SK-N-SH (cell line): Measurements from ENCODE around the gene SLC66A2. TPM values are rescaled to one million over a fixed set of nuclear protein-coding genes. Genes with fewer than 3 reads are reported as not detected.

Experiments used
- CTCF ChIA-PET: fragments of 300-600, 350-600 bp; formaldehyde crosslinking; extraction: SDS; loops from one replicate; lab custom pipeline; 2021; lab: Yijun Ruan, JAX
- POLR2A ChIA-PET: fragments of 350-600 bp; sonication (Branson Sonifier 250); formaldehyde crosslinking; extraction: SDS; loops from one replicate; lab custom pipeline; 2020; ENCODE audit warnings: antibody characterized with exemption, inconsistent platforms; lab: Yijun Ruan, JAX
- DNase-seq: peaks from one replicate; pipeline ENCODE4 v3.0.0; 2012
- H2AFZ ChIP-seq: fragments of 200-600 bp; sonication (generic); 2 replicates; pipeline ENCODE4 v1.8.1; 2016; ENCODE audit warnings: antibody characterized with exemption, mild to moderate bottlenecking, low read depth
- H3F3A ChIP-seq: fragments of 200-600 bp; sonication (generic); replicated peaks from 2 replicates; pipeline ENCODE3; 2016; ENCODE audit warnings: antibody characterized with exemption, mild to moderate bottlenecking; ENCODE audit not compliant: insufficient read depth
- H3K27ac ChIP-seq, 2 experiments: fragments of 200-500 bp in 1 of 2; fragments of 200-600 bp in 1 of 2; sonication (Bioruptor generic) in 1 of 2; sonication (generic), shearing (Covaris generic) in 1 of 2; 2 replicates each; pipeline versions ENCODE4 v1.5.1 to v1.6.1; 2014 to 2016; ENCODE audit warnings: low read depth in 2 of 2, inconsistent platforms in 1 of 2, low read length in 1 of 2, mild to moderate bottlenecking in 1 of 2, mixed read lengths in 1 of 2
- H3K27me3 ChIP-seq: fragments of 200-600 bp; sonication (generic), shearing (Covaris generic); 2 replicates; pipeline ENCODE4 v1.6.1; 2016; ENCODE audit warnings: mixed run types; ENCODE audit not compliant: insufficient read depth
- H3K36me3 ChIP-seq, 2 experiments: fragments of 200-500 bp in 1 of 2; fragments of 200-600 bp in 1 of 2; sonication (Bioruptor generic) in 1 of 2; sonication (generic) in 1 of 2; replicated peaks in 1 of 2; 2 replicates each; pipeline versions ENCODE3 to v1.5.1; 2014 to 2016; ENCODE audit warnings: low read length in 1 of 2, mild to moderate bottlenecking in 1 of 2; ENCODE audit not compliant: insufficient read depth in 2 of 2, control insufficient read depth in 1 of 2
- H3K4me1 ChIP-seq, 2 experiments: fragments of 200-500 bp in 1 of 2; fragments of 200-600 bp in 1 of 2; sonication (Bioruptor generic) in 1 of 2; sonication (generic), shearing (Covaris generic) in 1 of 2; 2 replicates each; pipeline versions ENCODE4 v1.5.1 to v1.6.1; 2014 to 2016; ENCODE audit warnings: low read depth in 1 of 2, low read length in 1 of 2, mixed run types in 1 of 2; ENCODE audit not compliant: insufficient read depth in 2 of 2, control insufficient read depth in 1 of 2
- H3K4me2 ChIP-seq: fragments of 200-600 bp; sonication (generic), shearing (Covaris generic); 2 replicates; pipeline ENCODE4 v1.6.1; 2017; ENCODE audit warnings: mixed run types
- H3K4me3 ChIP-seq, 2 experiments: fragments of 200-500 bp in 1 of 2; fragments of 200-600 bp in 1 of 2; sonication (Bioruptor generic) in 1 of 2; sonication (generic), shearing (Covaris generic) in 1 of 2; 2 replicates each; pipeline versions ENCODE4 v1.5.1 to v1.8.1; 2014 to 2016; ENCODE audit warnings: low read depth in 2 of 2, inconsistent platforms in 1 of 2, low read length in 1 of 2, mild to moderate bottlenecking in 1 of 2, mixed read lengths in 1 of 2, moderate library complexity in 1 of 2
- H3K79me2 ChIP-seq: fragments of 200-600 bp; sonication (generic); 2 replicates; pipeline ENCODE4 v1.8.1; 2017; ENCODE audit warnings: mild to moderate bottlenecking; ENCODE audit not compliant: insufficient read depth
- H3K9ac ChIP-seq: fragments of 200-600 bp; sonication (generic); 2 replicates; pipeline ENCODE4 v1.6.1; 2017; ENCODE audit warnings: mixed run types
- H3K9me2 ChIP-seq: fragments of 200-600 bp; sonication (generic); 2 replicates; pipeline ENCODE4 v1.6.1; 2017; ENCODE audit warnings: mixed run types
- H3K9me3 ChIP-seq: fragments of 200-600 bp; sonication (generic); 2 replicates; pipeline ENCODE4 v1.6.1; 2017; ENCODE audit warnings: mixed run types, mild to moderate bottlenecking, moderate library complexity
- H4K20me1 ChIP-seq: fragments of 200-600 bp; sonication (generic); 2 replicates; pipeline ENCODE4 v1.6.1; 2017; ENCODE audit warnings: mild to moderate bottlenecking, mixed run types; ENCODE audit not compliant: insufficient read depth
- CHD2 ChIP-seq: fragments of 150-350 bp; IDR thresholded peaks from 2 replicates; pipeline ENCODE4 v1.6.1; 2018; ENCODE audit warnings: low read length; ENCODE audit not compliant: partially characterized antibody
- CTCF ChIP-seq: fragments of 200-600 bp; sonication (generic); IDR thresholded peaks from 2 replicates; pipeline ENCODE4 v1.6.1; 2017; ENCODE audit warnings: antibody characterized with exemption, mild to moderate bottlenecking, moderate library complexity
- FOXJ3 ChIP-seq: sonication (generic); formaldehyde crosslinking; IDR thresholded peaks from 2 replicates; pipeline ENCODE4 v1.5.1; 2020; ENCODE audit warnings: mild to moderate bottlenecking, missing genetic modification reagents
- IRF3 ChIP-seq: fragments of 150-350 bp; IDR thresholded peaks from 2 replicates; pipeline ENCODE4 v1.6.1; 2016; ENCODE audit warnings: mild to moderate bottlenecking, low read depth, low read length
- MEF2A ChIP-seq: IDR thresholded peaks from 2 replicates; pipeline ENCODE4 v1.4.0; 2012; ENCODE audit warnings: low read depth, borderline replicate concordance
- PBX3 ChIP-seq: IDR thresholded peaks from 2 replicates; pipeline ENCODE4; 2012
- RXRA ChIP-seq: IDR thresholded peaks from 2 replicates; pipeline ENCODE4 v1.4.0; 2012; ENCODE audit warnings: low read depth, mild to moderate bottlenecking, borderline replicate concordance
- WGBS: methylation state at CpG from one replicate; pipeline ENCODE4 v1.1.6; 2017; ENCODE audit warnings: low lambda C conversion rate; 5-methylcytosine and 5-hydroxymethylcytosine counted together
- polyA plus RNA-seq, 3 experiments: library from polyadenylated mRNA; depleted of rRNA; stranded (reverse); fragments of >200 nt; gene quantifications; 2 replicates each; pipeline ENCODE4 v1.2.3, GENCODE V29; 2012

The SLC66A2 gene
- polyA plus RNA-seq, 1 of the 3 experiments (the other 2 are of a cell fraction): 14.5 TPM

- no peak overlapping the region for H3K27ac ChIP-seq
- TF ChIP-seq CTCF (no peak), CHD2 (no peak), PBX3 (no peak)
- TF ChIP-seq, all 33 proteins: peak for 0
- Histone ChIP-seq H3K79me2 (peaks cover 52% of the 10 kb centered on the region; the same call in 1 of the 2 replicates), H3K27me3 (no peaks in the 10 kb centered on the region), H4K20me1 (no peaks in the 10 kb centered on the region), H3K9ac (no peak overlapping the region), H3K9me3 (peaks cover 26% of the 10 kb centered on the region), H3K9me2 (no peaks in the 10 kb centered on the region), H3K4me3 (no peak overlapping the region), H3K4me2 (no peak overlapping the region), H2AFZ (no peak overlapping the region), H3K36me3 (peaks cover 2 to 35% of the 10 kb centered on the region in 2 experiments), H3F3A (peaks cover 3% of the 10 kb centered on the region), H3K4me1 (no peaks in the 10 kb centered on the region)
- WGBS: 93% methylated on average over 3 of the region's 3 CpGs
- POLR2A ChIA-PET: no interaction called here
- no peak for DNase-seq
- CTCF ChIA-PET: no interaction called here
Observed at GRCh38 chr18:79935499-79935898, 16.0 kb downstream of the SLC66A2 start.

- H3K79me2 ChIP-seq: peaks cover 52% of the 10 kb centered on the region; the same call in 1 of the 2 replicates
- no peak overlapping the region for H3K27ac ChIP-seq
- H3K9me2 ChIP-seq: no peaks in the 10 kb centered on the region
- DNase-seq: no peak
- peaks cover 7% of the 10 kb centered on the region for H3F3A ChIP-seq
- TF ChIP-seq IRF3 (no peak), CTCF (no peak), FOXJ3 (no peak), PBX3 (no peak), RXRA (no peak), MEF2A (no peak)
- TF ChIP-seq, all 33 proteins: peak for 0
- no peaks in the 10 kb centered on the region for H4K20me1 ChIP-seq
- no peaks in the 10 kb centered on the region for H3K27me3 ChIP-seq
- peaks cover 29% of the 10 kb centered on the region for H3K9me3 ChIP-seq
- no peak overlapping the region for H2AFZ ChIP-seq
- ChIA-PET CTCF (no interaction called here), POLR2A (no interaction called here)
- H3K4me3 ChIP-seq: no peak overlapping the region
- no peak overlapping the region for H3K4me2 ChIP-seq
- peaks cover 2 to 32% of the 10 kb centered on the region in 2 experiments for H3K36me3 ChIP-seq
- H3K4me1 ChIP-seq: no peaks in the 10 kb centered on the region
- no peak overlapping the region for H3K9ac ChIP-seq
- WGBS: 82% methylated on average over 3 of the region's 5 CpGs
Observed at GRCh38 chr18:79935098-79935480, 16.4 kb downstream of the SLC66A2 start.
